SK-N-SH (cell line): ENCODE data around the gene S100A5.

Source experiments
- CTCF ChIP-seq: fragments of 200-600 bp; sonication (generic); IDR thresholded peaks from 2 replicates; pipeline ENCODE4 v1.6.1; 2017; ENCODE audit warnings: antibody characterized with exemption, mild to moderate bottlenecking, moderate library complexity
- PBX3 ChIP-seq: IDR thresholded peaks from 2 replicates; pipeline ENCODE4; 2012
- RAD21 ChIP-seq: IDR thresholded peaks from 2 replicates; pipeline ENCODE4 v1.6.1; 2012; ENCODE audit warnings: mild to moderate bottlenecking, low read length

- TF ChIP-seq CTCF = peak; percentile 62
- 0 out of 2 replicates have a peak, but pooled peaks have one; percentile 9 for TF ChIP-seq RAD21
- TF ChIP-seq PBX3 = no peak
Measured at GRCh38 chr1:153532769-153533599, 7.8 kb downstream of the S100A5 start.
